SJCRH30 (cell line): ENCODE results near the gene SAMD11. TPM values are rescaled to one million over a fixed set of nuclear protein-coding genes. Genes with fewer than 3 reads are reported as not detected.
"Not testable (repeated sequence)": the region's sequence is repeated elsewhere in the genome, so short reads cannot be mapped to it uniquely, and the experiment has no call there.

Experiments
- DNase-seq, 2 experiments: peaks; one replicate each; pipeline ENCODE4 v3.0.0-alpha.2; 2015 to 2020
- H3K27ac ChIP-seq: fragments of 250-450 bp; sonication (Bioruptor Pico); 2 replicates; pipeline ENCODE4 v1.5.1; 2020; ENCODE audit warnings: mild to moderate bottlenecking, moderate library complexity
- H3K27me3 ChIP-seq: fragments of 250-450 bp; sonication (Bioruptor Pico); 2 replicates; pipeline ENCODE4 v1.5.1; 2020; ENCODE audit warnings: mild to moderate bottlenecking, moderate library complexity
- H3K36me3 ChIP-seq: fragments of 250-450 bp; sonication (Bioruptor Pico); 2 replicates; pipeline ENCODE4 v1.5.1; 2020; ENCODE audit warnings: mild to moderate bottlenecking, moderate library complexity
- H3K4me1 ChIP-seq: fragments of 250-450 bp; sonication (Bioruptor Pico); 2 replicates; pipeline ENCODE4 v1.5.1; 2020; ENCODE audit warnings: mild to moderate bottlenecking, moderate library complexity
- H3K4me3 ChIP-seq: fragments of 250-450 bp; sonication (Bioruptor Pico); 2 replicates; pipeline ENCODE4 v1.5.1; 2020; ENCODE audit warnings: mild to moderate bottlenecking, moderate library complexity
- H3K9me3 ChIP-seq: fragments of 250-450 bp; sonication (Bioruptor Pico); replicated peaks from 2 replicates; pipeline ENCODE4 v1.5.1; 2020; ENCODE audit warnings: mild to moderate bottlenecking, moderate library complexity
- total RNA-seq: library from RNA; depleted of rRNA; stranded (reverse); fragments of >200 nt; shearing (Covaris generic); gene quantifications from 2 replicates; pipeline ENCODE4 v1.2.3, GENCODE V29; 2014; rRNA removed

SAMD11 gene, protein sequence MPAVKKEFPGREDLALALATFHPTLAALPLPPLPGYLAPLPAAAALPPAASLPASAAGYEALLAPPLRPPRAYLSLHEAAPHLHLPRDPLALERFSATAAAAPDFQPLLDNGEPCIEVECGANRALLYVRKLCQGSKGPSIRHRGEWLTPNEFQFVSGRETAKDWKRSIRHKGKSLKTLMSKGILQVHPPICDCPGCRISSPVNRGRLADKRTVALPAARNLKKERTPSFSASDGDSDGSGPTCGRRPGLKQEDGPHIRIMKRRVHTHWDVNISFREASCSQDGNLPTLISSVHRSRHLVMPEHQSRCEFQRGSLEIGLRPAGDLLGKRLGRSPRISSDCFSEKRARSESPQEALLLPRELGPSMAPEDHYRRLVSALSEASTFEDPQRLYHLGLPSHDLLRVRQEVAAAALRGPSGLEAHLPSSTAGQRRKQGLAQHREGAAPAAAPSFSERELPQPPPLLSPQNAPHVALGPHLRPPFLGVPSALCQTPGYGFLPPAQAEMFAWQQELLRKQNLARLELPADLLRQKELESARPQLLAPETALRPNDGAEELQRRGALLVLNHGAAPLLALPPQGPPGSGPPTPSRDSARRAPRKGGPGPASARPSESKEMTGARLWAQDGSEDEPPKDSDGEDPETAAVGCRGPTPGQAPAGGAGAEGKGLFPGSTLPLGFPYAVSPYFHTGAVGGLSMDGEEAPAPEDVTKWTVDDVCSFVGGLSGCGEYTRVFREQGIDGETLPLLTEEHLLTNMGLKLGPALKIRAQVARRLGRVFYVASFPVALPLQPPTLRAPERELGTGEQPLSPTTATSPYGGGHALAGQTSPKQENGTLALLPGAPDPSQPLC
- total RNA-seq = 39.0 and 39.2 TPM in 2 replicates

DNA sequence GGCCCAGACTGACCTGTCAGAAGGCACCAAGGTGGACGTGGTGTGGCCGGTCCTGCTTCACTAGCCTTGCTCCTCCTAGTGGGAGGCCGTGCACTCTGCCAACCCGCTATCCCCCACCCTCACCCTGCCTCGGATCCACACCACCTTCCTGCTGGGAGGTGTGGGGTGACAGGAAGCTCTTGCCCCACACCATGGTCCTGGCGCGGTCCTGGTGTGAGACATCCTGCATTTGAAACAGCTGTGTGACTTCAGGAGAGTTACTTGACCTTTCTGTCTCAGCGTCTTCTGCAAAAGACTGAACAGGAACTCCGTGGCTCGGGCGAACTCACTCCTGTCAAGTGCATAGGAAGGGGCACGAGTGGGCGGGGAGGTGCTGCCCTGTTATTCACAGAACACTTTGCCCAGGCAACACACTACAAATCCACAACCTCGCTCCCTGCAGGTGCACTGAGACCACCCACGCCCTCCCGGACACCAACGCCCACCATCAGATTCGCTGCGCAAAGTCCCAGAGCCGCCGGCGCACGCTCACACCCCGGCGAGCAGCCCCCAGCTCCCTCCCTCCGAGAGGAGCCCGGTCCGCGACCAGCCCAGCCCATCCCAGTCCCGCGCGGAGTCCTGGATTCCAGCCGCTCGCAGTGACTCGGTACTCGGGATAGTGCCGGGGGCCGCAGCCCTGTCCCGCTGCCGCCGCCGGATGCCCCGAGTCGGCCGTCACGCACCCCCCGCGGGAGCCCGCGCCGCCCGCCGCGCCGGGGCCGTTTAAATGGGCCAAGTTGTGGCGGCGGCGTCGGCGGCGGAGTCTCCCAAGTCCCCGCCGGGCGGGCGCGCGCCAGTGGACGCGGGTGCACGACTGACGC is at the start of gene SAMD11:
Gene SAMD11 (plus strand): TSS at position 793 of the 860 bp plus-strand sequence. CDS start 509 bp downstream, outside the sequence.
- peak within 1 kb of the TSS; percentile 69 for H3K4me3 ChIP-seq
- H3K27me3 ChIP-seq = peaks cover 10% of the 10 kb centered on the region
- H3K9me3 ChIP-seq = no peaks in the 10 kb centered on the region
- no peaks in the 10 kb centered on the region for H3K36me3 ChIP-seq
- peaks cover 20% of the 10 kb centered on the region for H3K4me1 ChIP-seq
- DNase-seq = peak; percentile 84 to 86
- peak within 1 kb of the TSS; percentile 8; the same call in 1 of the 2 replicates for H3K27ac ChIP-seq

DNA sequence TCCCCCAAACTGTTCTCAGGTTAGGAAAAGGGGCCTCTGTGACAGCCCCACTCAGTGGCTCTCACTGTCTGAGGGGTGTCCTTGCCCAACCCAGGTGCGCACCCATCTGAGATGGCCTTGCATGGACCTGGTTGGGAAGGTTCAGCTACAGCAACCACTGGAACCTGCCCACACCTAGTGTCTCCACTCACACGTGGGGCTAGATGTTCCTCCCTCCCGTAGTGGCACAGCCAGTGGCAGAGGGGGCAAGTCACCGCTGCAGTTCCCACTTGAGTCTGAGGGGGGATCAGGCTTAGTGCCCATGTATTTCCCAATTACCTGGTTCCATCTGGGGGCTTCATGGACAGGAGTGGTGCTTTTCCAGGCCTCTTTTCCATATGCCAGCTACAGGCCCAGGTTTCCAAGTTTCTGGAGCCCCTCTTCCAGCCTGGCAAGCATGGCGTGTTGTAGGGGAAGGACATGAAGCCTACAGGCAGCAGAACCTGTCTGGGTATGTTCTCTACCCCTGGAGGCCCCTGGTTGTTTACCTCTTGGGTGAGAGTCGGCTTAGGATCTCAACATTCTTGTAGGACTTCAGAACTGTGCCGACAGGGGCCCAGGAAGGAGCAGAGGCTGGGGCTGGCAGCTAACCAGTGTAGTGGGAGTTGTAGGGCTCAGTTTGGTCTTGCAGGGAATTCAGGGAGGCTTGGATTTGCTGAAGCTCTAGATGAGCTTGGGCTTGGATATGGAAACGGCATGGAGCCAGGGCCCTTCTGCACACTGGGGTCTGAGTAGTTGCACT is 47.1 kb upstream of the SAMD11 start:
- H3K9me3 ChIP-seq, H3K36me3 ChIP-seq, H3K4me3 ChIP-seq, H3K27ac ChIP-seq, DNase-seq, H3K27me3 ChIP-seq, H3K4me1 ChIP-seq: not testable (repeated sequence)

DNA sequence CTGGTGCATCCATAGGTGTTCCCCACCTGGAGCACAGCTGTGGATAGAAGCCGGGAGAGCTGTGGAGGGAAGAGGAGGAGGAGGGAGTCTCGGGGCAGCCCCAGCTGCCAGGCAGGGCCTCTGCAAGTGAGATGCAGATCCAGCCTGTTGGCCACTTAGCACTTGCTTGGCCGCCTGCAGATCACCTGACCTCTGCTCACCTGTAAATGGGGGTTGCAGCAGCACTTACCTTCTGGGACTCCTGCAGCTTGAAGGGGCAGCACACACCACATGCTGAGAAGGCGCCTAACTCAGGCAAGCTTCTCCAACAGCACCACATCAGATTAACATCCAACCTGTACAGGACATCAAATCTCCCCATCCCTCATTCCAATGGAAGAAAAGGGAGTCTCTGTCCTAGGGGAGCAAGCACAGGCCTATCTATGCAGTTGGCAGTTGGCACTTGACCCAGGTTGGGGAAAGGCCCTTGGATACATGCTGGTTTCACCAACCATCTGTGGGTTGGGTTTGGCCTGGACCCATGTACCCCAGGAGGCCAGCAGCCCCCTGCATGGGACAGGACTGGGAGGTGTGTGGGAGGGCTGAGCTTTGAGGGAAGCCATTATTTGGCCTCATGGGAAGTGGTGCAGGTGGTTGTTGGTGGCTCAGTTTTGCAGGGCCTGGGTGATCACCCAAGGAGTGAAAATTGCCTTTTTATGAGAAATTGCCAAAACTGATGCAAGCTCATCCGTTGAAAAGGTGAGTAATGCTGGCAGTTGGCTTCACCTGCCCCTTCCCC is 46.3 kb upstream of the SAMD11 start:
- DNase-seq, H3K4me1 ChIP-seq, H3K27ac ChIP-seq, H3K27me3 ChIP-seq, H3K9me3 ChIP-seq, H3K36me3 ChIP-seq, H3K4me3 ChIP-seq: not testable (repeated sequence)

DNA sequence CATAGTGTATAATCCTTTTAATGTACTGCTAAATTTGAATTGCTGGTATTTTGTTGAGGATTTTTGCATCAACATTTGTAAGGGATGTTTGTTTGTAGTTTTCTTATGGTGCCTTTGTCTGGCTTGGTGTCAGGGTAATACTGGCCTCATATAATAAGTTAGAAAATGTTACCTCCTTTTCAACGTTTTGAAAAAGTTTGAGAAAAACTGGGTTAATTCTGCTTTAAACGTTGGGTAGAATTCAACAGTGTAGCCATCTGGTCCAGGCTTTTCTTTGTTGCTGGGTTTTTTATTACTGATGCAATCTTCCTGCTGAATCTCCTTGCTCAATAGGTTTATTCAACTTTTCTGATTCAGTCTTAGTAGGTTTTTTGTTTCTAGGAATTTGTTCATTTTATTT is 43.2 kb upstream of the SAMD11 start:
- H3K4me3 ChIP-seq, H3K27me3 ChIP-seq, H3K9me3 ChIP-seq, H3K27ac ChIP-seq, H3K4me1 ChIP-seq, DNase-seq, H3K36me3 ChIP-seq: not testable (repeated sequence)

DNA sequence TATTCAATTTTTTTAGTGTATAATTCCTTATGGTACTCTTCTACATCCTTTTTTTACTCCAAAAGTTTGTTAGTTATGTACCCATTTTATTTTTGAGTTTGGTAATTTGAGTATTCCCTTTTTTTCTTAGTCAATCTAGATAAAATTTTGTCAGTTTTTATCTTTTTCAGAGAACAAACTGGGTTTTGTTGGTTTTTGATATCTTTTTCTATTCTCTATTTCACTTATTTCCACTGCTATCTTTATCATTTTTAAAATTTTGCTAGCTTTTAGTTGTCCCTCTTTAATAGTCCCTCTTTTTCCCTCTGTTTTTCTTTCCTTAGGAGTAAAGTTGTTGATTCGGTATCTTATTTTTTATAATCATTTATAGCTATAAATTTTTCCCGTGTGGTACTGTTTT is 42.8 kb upstream of the SAMD11 start:
- H3K9me3 ChIP-seq, H3K36me3 ChIP-seq, H3K4me1 ChIP-seq, H3K27ac ChIP-seq, H3K27me3 ChIP-seq, DNase-seq, H3K4me3 ChIP-seq: not testable (repeated sequence)

DNA sequence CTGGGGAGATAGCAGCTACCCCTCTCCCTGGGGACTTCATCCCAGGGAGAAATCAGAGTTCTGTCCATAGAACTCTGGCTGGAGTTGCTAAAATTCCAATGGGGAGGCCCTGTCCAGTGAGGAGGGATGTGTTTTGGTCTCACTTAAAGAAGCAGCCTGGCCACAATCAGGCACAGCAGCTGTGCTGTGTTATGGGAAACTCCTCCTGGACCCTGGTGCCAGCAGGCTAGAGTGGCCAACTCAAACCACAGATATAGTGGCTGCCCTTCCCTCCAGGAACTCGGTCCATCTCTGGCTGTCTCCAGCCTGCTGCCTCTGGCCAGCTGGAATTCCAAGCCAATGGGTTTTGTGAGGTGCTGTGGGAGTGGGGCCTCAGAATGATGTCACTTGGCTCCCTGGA is 37.4 kb upstream of the SAMD11 start:
- H3K4me1 ChIP-seq = no peaks in the 10 kb centered on the region
- H3K9me3 ChIP-seq = no peaks in the 10 kb centered on the region
- no peaks in the 10 kb centered on the region for H3K36me3 ChIP-seq
- no peaks in the 10 kb centered on the region; the same call in 1 of the 2 replicates for H3K27me3 ChIP-seq
- no peak overlapping the region for H3K4me3 ChIP-seq
- no peak for DNase-seq
- no peak overlapping the region for H3K27ac ChIP-seq

DNA sequence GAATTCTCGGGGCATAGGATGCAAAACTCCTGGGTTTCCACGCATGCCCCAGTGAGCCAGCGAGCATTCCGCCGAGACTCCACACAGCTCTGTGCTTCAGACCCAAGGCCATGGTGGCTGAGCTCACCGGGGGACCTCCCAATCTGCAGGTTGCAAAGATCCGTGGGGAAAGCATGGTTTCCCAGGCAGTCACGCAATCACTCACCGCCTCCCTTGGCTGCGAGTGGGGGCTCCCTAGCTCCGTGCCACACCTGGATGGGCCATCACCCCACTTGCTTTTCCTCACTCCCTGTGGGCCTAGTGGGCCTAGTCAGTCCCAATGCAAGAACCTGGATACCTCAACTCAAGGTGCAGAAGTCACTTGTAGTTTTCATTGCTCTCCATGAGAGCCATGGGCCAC is 37.0 kb upstream of the SAMD11 start:
- Histone ChIP-seq H3K4me3 (no peak overlapping the region), H3K36me3 (no peaks in the 10 kb centered on the region), H3K27me3 (no peaks in the 10 kb centered on the region; the same call in 1 of the 2 replicates), H3K4me1 (no peaks in the 10 kb centered on the region), H3K9me3 (no peaks in the 10 kb centered on the region), H3K27ac (no peak overlapping the region)
- DNase-seq = no peak

DNA sequence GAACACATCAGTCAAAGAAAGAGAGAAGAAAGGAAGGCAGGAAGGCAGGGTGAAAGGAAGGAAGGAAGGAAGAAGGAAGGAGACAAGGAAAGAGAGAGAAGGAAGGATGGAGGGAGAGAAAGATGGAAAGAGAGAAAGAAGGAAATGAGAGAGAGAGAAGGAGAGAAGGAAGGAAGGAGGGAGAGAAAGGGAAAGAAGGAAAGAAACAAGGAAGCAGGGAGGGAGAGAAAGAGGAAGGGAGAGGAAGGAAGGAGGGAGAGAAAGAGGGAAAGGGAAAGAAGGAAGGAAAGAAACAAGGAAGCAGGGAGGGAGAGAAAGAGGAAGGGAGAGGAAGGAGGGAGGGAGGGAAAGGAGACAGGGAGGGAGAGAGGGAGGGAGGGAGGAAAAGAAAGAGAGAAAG is 35.4 kb upstream of the SAMD11 start:
- H3K36me3 ChIP-seq = no peaks in the 10 kb centered on the region
- H3K27me3 ChIP-seq = no peaks in the 10 kb centered on the region; the same call in 1 of the 2 replicates
- no peaks in the 10 kb centered on the region for H3K4me1 ChIP-seq
- H3K27ac ChIP-seq = no peak overlapping the region
- no peak for DNase-seq
- no peaks in the 10 kb centered on the region for H3K9me3 ChIP-seq
- no peak overlapping the region for H3K4me3 ChIP-seq

DNA sequence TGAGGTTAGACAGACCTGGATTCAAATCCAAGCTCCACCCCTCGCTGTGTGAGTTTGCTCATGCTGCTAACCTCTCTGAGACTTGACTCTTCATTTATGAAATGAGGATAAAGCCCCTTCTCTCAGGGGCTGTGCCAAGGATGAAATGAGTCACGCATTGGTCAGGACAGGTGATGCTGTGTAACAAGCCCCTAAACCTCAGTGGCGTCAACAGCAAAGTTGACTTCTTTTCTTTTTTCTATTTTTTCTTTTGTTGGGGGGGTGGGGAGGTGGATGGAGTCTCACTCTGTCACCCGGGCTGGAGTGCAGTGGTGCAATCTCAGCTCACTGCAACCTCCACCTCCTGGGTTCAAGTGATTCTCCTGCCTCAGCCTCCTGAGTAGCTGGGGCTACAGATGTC is 33.9 kb upstream of the SAMD11 start:
- DNase-seq = not testable (repeated sequence)

DNA sequence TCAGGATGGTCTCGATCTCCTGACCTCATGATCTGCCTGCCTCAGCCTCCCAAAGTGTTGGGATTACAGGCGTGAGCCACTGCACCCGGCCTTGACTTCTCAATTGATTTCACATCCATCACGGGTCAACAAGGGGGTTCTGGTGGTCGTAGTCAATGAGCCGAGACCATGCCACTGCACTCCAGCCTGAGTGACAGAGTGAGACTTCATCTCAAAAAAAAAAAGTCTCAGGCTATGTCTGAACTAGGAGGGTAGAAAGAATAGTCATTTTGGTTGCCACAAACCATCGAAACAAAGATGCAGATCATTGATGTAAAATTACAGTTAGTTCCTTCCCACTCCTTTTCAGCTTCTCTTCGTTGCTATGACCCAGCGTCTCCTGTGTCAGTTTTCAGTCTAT is 33.5 kb upstream of the SAMD11 start:
- not testable (repeated sequence) for H3K4me3 ChIP-seq, H3K4me1 ChIP-seq, H3K36me3 ChIP-seq, H3K27ac ChIP-seq, H3K9me3 ChIP-seq, H3K27me3 ChIP-seq, DNase-seq

More for the DNA sequence above, 33.9 kb upstream of the SAMD11 start:
- H3K36me3 ChIP-seq, H3K9me3 ChIP-seq, H3K27me3 ChIP-seq, H3K27ac ChIP-seq, H3K4me3 ChIP-seq, H3K4me1 ChIP-seq: not testable (repeated sequence)

DNA sequence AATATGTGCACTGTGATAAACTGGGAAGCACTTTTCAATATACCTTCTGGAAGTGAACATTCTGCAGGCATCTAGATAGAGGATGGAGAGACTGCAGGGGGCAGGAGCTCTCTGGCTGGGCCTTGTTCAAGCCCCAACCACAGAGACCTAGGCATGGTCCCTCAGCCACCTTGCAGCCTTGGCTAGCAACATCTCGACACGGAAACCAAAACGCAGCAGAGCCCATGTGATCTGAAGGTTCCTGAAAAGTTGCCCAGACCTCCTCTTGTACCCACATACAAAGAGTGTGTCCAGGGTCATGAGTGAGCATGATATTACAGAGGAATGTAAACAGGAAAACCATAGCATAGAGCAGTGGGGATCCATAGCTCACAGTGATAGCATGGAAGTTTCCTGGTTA is 33.1 kb upstream of the SAMD11 start:
- Histone ChIP-seq H3K9me3 (no peaks in the 10 kb centered on the region), H3K4me1 (no peaks in the 10 kb centered on the region), H3K4me3 (no peak overlapping the region), H3K27ac (no peak overlapping the region), H3K36me3 (no peaks in the 10 kb centered on the region), H3K27me3 (no peaks in the 10 kb centered on the region; the same call in 1 of the 2 replicates)
- no peak for DNase-seq

DNA sequence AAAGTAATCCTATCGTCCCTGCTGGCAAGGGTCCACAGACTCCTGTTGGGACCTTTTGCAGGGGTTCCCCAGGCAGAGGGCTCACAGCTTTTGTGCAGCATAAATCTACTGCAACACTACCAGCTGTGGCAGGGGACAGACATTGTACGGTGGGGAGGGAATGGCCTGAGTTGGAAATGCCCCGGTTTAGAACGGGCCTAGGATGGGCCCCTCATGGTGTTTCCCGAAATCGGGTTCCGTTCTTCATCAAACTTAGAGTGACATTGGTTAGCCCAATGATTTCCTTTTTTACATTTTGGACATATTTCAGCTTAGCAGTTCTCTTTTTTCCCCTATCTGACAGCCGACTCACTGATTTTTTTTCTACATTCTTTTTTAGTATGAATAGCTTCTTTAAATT is 26.5 kb upstream of the SAMD11 start:
- H3K36me3 ChIP-seq = no peaks in the 10 kb centered on the region
- H3K4me1 ChIP-seq = peaks cover 4% of the 10 kb centered on the region; the same call in 1 of the 2 replicates
- no peaks in the 10 kb centered on the region for H3K27me3 ChIP-seq
- no peaks in the 10 kb centered on the region for H3K9me3 ChIP-seq
- H3K27ac ChIP-seq = no peak overlapping the region
- DNase-seq = no peak
- H3K4me3 ChIP-seq = no peak overlapping the region

DNA sequence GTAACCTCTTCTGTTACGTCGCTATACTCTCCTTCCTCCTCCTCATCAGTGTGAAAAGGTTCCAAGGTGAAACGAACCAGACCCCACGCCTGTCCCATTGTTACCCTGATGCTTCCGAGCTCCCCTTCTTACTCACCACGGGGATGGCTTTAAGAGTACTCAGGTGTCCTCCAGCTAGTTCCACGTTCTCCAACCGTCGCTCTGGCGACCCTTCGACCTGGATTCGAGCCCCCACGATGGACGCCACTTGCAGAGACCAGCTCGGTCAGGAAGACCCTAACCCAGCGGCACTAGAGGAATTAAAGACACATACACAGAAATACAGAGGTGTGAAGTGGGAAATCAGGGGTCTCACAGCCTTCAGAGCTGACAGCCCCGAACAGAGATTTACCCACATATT is 25.8 kb upstream of the SAMD11 start:
- H3K27ac ChIP-seq, H3K36me3 ChIP-seq, DNase-seq, H3K4me1 ChIP-seq, H3K27me3 ChIP-seq, H3K9me3 ChIP-seq, H3K4me3 ChIP-seq: not testable (repeated sequence)
